HepG2 (cell line): Measurements from ENCODE around the gene ANKRD44. TPM values are rescaled to one million over a fixed set of nuclear protein-coding genes. Genes with fewer than 3 reads are reported as not detected.
A peak's percentile ranks its signal among the peaks of the same experiment; 100 is the strongest.
"Not testable (repeated sequence)": the region's sequence is repeated elsewhere in the genome, so short reads cannot be mapped to it uniquely, and the experiment has no call there.

Source experiments
- ATAC-seq: fragments of 200-7000 bp; cut with Tn5 transposase; 3 replicates; pipeline ENCODE4 v1.9.1; 2020; ENCODE audit warnings: mild to moderate bottlenecking, moderate library complexity
- BruUV-seq: library from RNA; stranded (reverse); fragments of 400-500 nt; replicated peaks from 2 replicates; lab custom pipeline; 2021; lab: Mats Ljungman, UMichigan
- CTCF ChIA-PET: fragments of 300-600 bp; formaldehyde crosslinking; extraction: SDS; loops from one replicate; lab custom pipeline; 2021; ENCODE audit warnings: low total read pairs, inconsistent platforms, low intra/inter-chr PET ratio; lab: Yijun Ruan, JAX
- POLR2A ChIA-PET: fragments of 350-600 bp; sonication (Branson Sonifier 250); formaldehyde crosslinking; loops from one replicate; lab custom pipeline; 2020; ENCODE audit warnings: antibody characterized with exemption, inconsistent platforms; lab: Yijun Ruan, JAX
- DNase-seq: peaks from one replicate; pipeline ENCODE4 v3.0.0-alpha.2; 2015; ENCODE audit warnings: low spot score
- FAIRE-seq: peaks from 3 replicates; lab custom pipeline; 2011; peaks lifted over from hg19 to GRCh38; lab: Jason Lieb, UNC
- H2AFZ ChIP-seq: one replicate; pipeline ENCODE4 v1.6.1; 2011; ENCODE audit warnings: low read length, inconsistent platforms
- H3K27ac ChIP-seq: fragments of 300-600 bp; 3 replicates; pipeline ENCODE4 v1.8.0; 2011; ENCODE audit warnings: mixed run types, mild to moderate bottlenecking, mixed read lengths, low read length, inconsistent platforms; ENCODE audit not compliant: insufficient read depth; ENCODE audit errors: extremely low read length
- H3K27me3 ChIP-seq, 2 experiments: fragments of 200-600 bp in 1 of 2; 2 replicates in 1 of 2; 3 replicates in 1 of 2; pipeline versions ENCODE4 v1.6.0 to v1.8.0; 2011; ENCODE audit warnings: low read length in 2 of 2, mild to moderate bottlenecking in 2 of 2, moderate library complexity in 2 of 2, inconsistent platforms in 1 of 2; ENCODE audit not compliant: insufficient read depth in 2 of 2, control insufficient read depth in 1 of 2
- H3K36me3 ChIP-seq, 2 experiments: fragments of 200-600 bp in 1 of 2; replicated peaks in 1 of 2; 2 replicates in 1 of 2; 3 replicates in 1 of 2; pipeline versions ENCODE4 v1.5.1 to v1.8.0; 2011; ENCODE audit warnings: low read length in 2 of 2, inconsistent platforms in 1 of 2; ENCODE audit not compliant: insufficient read depth in 2 of 2, control insufficient read depth in 1 of 2
- H3K4me1 ChIP-seq: 2 replicates; pipeline ENCODE4 v1.5.1; 2012; ENCODE audit warnings: low read length, inconsistent platforms; ENCODE audit not compliant: insufficient read depth
- H3K4me2 ChIP-seq: 2 replicates; pipeline ENCODE4 v1.6.0; 2011; ENCODE audit warnings: low read depth, low read length, inconsistent platforms
- H3K4me3 ChIP-seq, 3 experiments: fragments of 200-600 bp in 1 of 3; sonication (generic), shearing (Covaris generic) in 1 of 3; replicated peaks in 1 of 3; 2 replicates each; pipeline ENCODE4 v1.5.1; 2011 to 2016; ENCODE audit warnings: low read length in 3 of 3, inconsistent platforms in 2 of 3, low read depth in 2 of 3, mild to moderate bottlenecking in 2 of 3, control low read depth in 1 of 3, mixed read lengths in 1 of 3; ENCODE audit not compliant: insufficient read depth in 1 of 3
- H3K79me2 ChIP-seq: one replicate; pipeline ENCODE4 v1.6.1; 2011; ENCODE audit warnings: low read length, inconsistent platforms; ENCODE audit not compliant: insufficient read depth
- H3K9ac ChIP-seq: 2 replicates; pipeline ENCODE4 v1.6.0; 2011; ENCODE audit warnings: mild to moderate bottlenecking, low read depth, low read length, inconsistent platforms; ENCODE audit not compliant: insufficient read depth
- H3K9me3 ChIP-seq: 2 replicates; pipeline ENCODE4 v1.5.1; 2012; ENCODE audit warnings: mild to moderate bottlenecking, low read length
- H4K20me1 ChIP-seq: 2 replicates; pipeline ENCODE4 v1.6.0; 2011; ENCODE audit warnings: inconsistent platforms, mild to moderate bottlenecking, low read length, moderate library complexity; ENCODE audit not compliant: insufficient read depth
- ATM ChIP-seq: fragments of 450-650 bp; IDR thresholded peaks from 2 replicates; pipeline ENCODE4 v1.7.1; 2017; ENCODE audit warnings: mild to moderate bottlenecking, borderline replicate concordance
- HDAC6 ChIP-seq: fragments of 200-600 bp; sonication (generic); IDR thresholded peaks from 2 replicates; pipeline ENCODE4 v1.7.0; 2017; ENCODE audit warnings: mild to moderate bottlenecking, antibody characterized with exemption, low read length, low read depth
- MNT ChIP-seq: fragments of 450-650 bp; IDR thresholded peaks from 2 replicates; pipeline ENCODE4 v1.6.1; 2016
- SSRP1 ChIP-seq: IDR thresholded peaks from 2 replicates; pipeline ENCODE4 v1.6.1; 2016; ENCODE audit warnings: control low read depth
- XRCC5 ChIP-seq: fragments of 200-400 bp; formaldehyde crosslinking; optimal IDR thresholded peaks from 2 replicates; pipeline ENCODE3; 2017; ENCODE audit warnings: mild to moderate bottlenecking, low read length
- ZNF256 ChIP-seq: sonication (generic); formaldehyde crosslinking; conservative IDR thresholded peaks from 2 replicates; pipeline ENCODE4 v1.4.0; 2020; ENCODE audit warnings: missing genetic modification reagents
- ZNF263 ChIP-seq: sonication (generic); formaldehyde crosslinking; IDR thresholded peaks from 2 replicates; pipeline ENCODE4 v1.4.0; 2020; ENCODE audit warnings: missing genetic modification reagents
- WGBS: methylation state at CpG from one replicate; pipeline ENCODE4 v1.1.6; 2017; ENCODE audit warnings: low lambda C conversion rate; 5-methylcytosine and 5-hydroxymethylcytosine counted together
- in situ Hi-C: cut with HindIII; loops from 2 replicates; pipeline ENCODE4 v1.10.0; 2017; ENCODE audit warnings: low pct_unique_long_range_greater_than_20kb; ENCODE audit not compliant: extremely low pct_ligation_motif_present
- intact Hi-C: fragments of 100-400 bp; cut with micrococcal nuclease; formaldehyde crosslinking; loops from one replicate; pipeline ENCODE4 v1.10.0; 2022; ENCODE audit not compliant: unreplicated experiment
- polyA plus RNA-seq, 8 experiments: library from polyadenylated mRNA; depleted of rRNA in 3 of 8; stranded (reverse) in 7 of 8; unstranded in 1 of 8; fragments of >200 nt; fragmentation: Illumina TruSeq in 4 of 8; extraction: Trizol in 4 of 8; gene quantifications; 2 replicates each; pipeline versions ENCODE4 v1.2.1 to v1.2.3, GENCODE V29; 2011 to 2016; ENCODE audit warnings: low read depth in 4 of 8, missing spikeins in 1 of 8, mixed read lengths in 1 of 8; ENCODE audit not compliant: insufficient read depth in 1 of 8
- total RNA-seq, 5 experiments: library from RNA; depleted of rRNA; stranded (reverse); fragments of >200 nt; fragmentation: Illumina TruSeq; extraction: Trizol; gene quantifications; 2 replicates each; pipeline ENCODE4 v1.2.3, GENCODE V29; 2016; ENCODE audit warnings: low read depth in 1 of 5

ANKRD44 gene
- total and polyA plus RNA-seq, 2 of the 13 experiments (the other 11 are each of a cell fraction or from before 2014, with no cell fraction given), result 0.04 to 0.11 TPM

- BruUV-seq, result no TSS peak
- no peak overlapping the region for H3K9ac ChIP-seq
- DNase-seq (no peak), FAIRE-seq (no peak), ATAC-seq (no peak)
- in situ Hi-C loops, result no loop called here
- CTCF ChIA-PET, result no interaction called here
- intact Hi-C loops, result no loop called here
- POLR2A ChIA-PET, result no interaction called here
- H3K36me3 ChIP-seq, result no peaks in the 10 kb centered on the region
- H3K4me1 ChIP-seq, result no peaks in the 10 kb centered on the region
- H3K9me3 ChIP-seq, result no peaks in the 10 kb centered on the region
- no peak overlapping the region for H3K4me3 ChIP-seq
- H3K4me2 ChIP-seq, result no peak overlapping the region
- H3K27ac ChIP-seq, result no peak overlapping the region
- H2AFZ ChIP-seq, result no peak overlapping the region
- no peaks in the 10 kb centered on the region for H4K20me1 ChIP-seq
- WGBS, result 30% methylated on average over 5 of the region's 5 CpGs
- no peaks in the 10 kb centered on the region for H3K79me2 ChIP-seq
- peak; percentile 35; the same call in 1 of the 2 replicates for TF ChIP-seq MNT
- TF ChIP-seq ZNF256 (CRISPR knock-in tag), result no peak
- TF ChIP-seq ATM, result no peak
- H3K27me3 ChIP-seq, result peaks cover 2 to 22% of the 10 kb centered on the region in 2 experiments; a peak in 2 of 5 replicates
Observed at GRCh38 chr2:197348721-197349360, 38.3 kb upstream of the ANKRD44 start.

- H2AFZ ChIP-seq, result no peak overlapping the region
- H3K27me3 ChIP-seq, result peaks cover 2 to 24% of the 10 kb centered on the region in 2 experiments; a peak in 2 of 5 replicates
- no peaks in the 10 kb centered on the region for H3K36me3 ChIP-seq
- no peak for TF ChIP-seq SSRP1 (CRISPR knock-in tag)
- no peak for TF ChIP-seq ZNF263
- TF ChIP-seq HDAC6, result no peak
- TF ChIP-seq XRCC5, result no peak
- H3K4me3 ChIP-seq, result no peak overlapping the region
- no peak overlapping the region for H3K27ac ChIP-seq
- no peaks in the 10 kb centered on the region for H4K20me1 ChIP-seq
- no peak for FAIRE-seq
- H3K4me2 ChIP-seq, result no peak overlapping the region
- POLR2A ChIA-PET, result no interaction called here
- intact Hi-C loops (no loop called here), in situ Hi-C loops (no loop called here)
- no peaks in the 10 kb centered on the region for H3K4me1 ChIP-seq
- H3K79me2 ChIP-seq, result no peaks in the 10 kb centered on the region
- DNase-seq, result no peak
- H3K9me3 ChIP-seq, result no peaks in the 10 kb centered on the region
- 19% methylated on average over 5 of the region's 5 CpGs for WGBS
- no TSS peak for BruUV-seq
- CTCF ChIA-PET, result no interaction called here
- peak; percentile 46 for ATAC-seq
- no peak overlapping the region for H3K9ac ChIP-seq
Observed at GRCh38 chr2:197345846-197346370, 35.3 kb upstream of the ANKRD44 start.

- H3K4me3 ChIP-seq, H3K9me3 ChIP-seq, POLR2A ChIA-PET, H2AFZ ChIP-seq, H3K79me2 ChIP-seq, BruUV-seq, H3K4me1 ChIP-seq, H3K36me3 ChIP-seq, H3K9ac ChIP-seq, FAIRE-seq, DNase-seq, in situ Hi-C loops, ATAC-seq, CTCF ChIA-PET, H3K4me2 ChIP-seq, H4K20me1 ChIP-seq, H3K27ac ChIP-seq: not testable (repeated sequence)
- intact Hi-C loops, result loop anchor here (5.0 kb wide), 1 partner anchor 902 kb away; no protein-coding TSS in a partner anchor
- H3K27me3 ChIP-seq, result peaks cover 2 to 24% of the 10 kb centered on the region in 2 experiments; a peak in 2 of 5 replicates
- WGBS, result 38% methylated on average over 5 of the region's 5 CpGs
Observed at GRCh38 chr2:197343968-197344367, 33.4 kb upstream of the ANKRD44 start.
